Measurements from ENCODE around the gene KPNA2.
A peak's percentile ranks its signal among the peaks of the same experiment; 100 is the strongest.
"Not testable (repeated sequence)": the region's sequence is repeated elsewhere in the genome, so short reads cannot be mapped to it uniquely, and the experiment has no call there.

KPNA2 gene

GRCh38 chr17:68020791-68021190, 14.7 kb upstream of the KPNA2 start:
- DNase-seq = not testable (repeated sequence)

GRCh38 chr17:68021963-68022362, 13.6 kb upstream of the KPNA2 start:
- DNase-seq = no peak

DNA sequence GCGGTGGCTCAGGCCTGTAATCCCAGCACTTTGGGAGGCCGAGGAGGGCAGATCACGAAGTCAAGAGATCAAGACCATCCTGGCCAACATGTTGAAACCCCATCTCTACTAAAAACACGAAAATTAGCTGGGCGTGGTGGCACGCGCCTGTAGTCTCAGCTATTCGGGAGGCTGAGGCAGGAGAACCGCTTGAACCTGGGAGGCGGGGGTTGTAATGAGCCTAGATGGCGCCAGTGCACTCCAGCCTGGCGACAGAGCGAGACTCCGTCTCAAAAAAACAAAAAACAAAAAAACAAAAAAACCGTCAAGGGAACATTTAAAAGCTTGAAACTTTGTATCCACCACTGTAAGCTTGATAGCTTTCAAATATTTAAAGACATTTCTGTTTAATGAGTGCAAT, 13.0 kb upstream of the KPNA2 start:
- not testable (repeated sequence) for DNase-seq

DNA sequence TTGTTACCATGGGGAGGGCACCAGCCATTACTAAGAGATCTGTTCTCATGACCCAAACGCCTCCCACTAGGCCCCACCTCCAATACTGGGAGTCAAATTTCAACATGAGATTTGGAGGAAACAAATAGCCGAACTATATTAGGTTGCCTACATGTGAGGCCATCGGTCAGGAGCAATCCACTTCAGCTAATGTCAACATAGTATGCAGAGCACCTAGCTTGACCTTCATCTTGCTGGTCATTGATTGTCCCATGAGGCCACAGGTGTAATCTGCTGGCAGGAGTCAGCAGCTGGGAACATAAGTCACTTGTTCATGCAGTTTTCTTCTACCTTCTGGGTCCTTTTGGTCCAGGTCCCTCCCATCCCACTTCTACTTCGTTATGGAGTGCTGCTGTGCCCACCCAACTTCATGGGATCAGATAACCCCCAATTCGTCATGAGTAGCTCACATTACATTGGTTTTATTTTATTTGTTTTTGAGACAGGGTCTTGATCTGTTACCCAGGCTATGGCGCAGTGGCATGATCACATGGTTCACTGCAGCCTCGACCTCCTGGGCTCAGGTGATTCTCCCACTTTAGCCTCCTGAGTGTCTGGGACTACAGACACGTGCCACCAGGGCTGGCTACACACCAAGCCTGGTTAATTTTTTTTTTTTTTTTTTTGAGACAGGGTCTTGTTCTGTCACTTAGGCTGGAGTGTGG, 5.9 kb upstream of the KPNA2 start:
- DNase-seq = peak; percentile 27

GRCh38 chr17:68033636-68034451, 1.7 kb upstream of the KPNA2 start:
- no peak for DNase-seq

DNA sequence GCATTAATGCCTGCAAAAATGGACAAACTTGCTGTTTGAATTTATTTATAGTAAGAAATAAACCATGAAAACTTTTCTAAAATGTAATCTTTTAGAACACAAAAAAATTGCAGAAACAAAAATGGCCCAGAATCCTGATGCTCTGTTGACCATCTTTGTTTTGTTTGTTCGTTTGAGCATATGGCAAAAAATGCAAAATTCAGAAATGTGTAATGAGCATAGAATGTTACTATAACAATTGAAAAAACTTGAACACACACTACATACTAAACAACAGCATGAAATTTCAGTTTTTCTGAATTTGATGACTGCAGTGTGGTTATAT, 1.1 kb upstream of the KPNA2 start:
- no peak for DNase-seq

DNA sequence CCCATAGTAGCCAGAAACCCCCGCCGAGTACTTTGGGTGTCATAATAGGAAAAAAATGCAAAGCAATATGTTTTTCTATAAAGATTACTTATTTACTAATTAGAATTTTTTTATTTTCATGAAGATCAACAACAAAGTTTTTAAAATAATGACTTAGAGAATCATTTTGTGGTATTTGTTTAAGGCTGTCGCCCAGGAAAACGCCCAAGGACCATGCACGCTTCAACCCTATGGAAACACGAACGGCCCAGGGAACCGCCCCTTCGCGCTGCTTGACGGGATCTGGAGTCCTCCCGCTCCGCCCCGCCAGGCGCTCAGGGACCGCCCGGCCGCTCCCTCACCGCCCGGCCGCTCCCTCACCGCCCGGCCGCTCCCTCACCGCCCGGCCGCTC, 408 bp upstream of the KPNA2 start:
- DNase-seq = peak; percentile 100

DNA sequence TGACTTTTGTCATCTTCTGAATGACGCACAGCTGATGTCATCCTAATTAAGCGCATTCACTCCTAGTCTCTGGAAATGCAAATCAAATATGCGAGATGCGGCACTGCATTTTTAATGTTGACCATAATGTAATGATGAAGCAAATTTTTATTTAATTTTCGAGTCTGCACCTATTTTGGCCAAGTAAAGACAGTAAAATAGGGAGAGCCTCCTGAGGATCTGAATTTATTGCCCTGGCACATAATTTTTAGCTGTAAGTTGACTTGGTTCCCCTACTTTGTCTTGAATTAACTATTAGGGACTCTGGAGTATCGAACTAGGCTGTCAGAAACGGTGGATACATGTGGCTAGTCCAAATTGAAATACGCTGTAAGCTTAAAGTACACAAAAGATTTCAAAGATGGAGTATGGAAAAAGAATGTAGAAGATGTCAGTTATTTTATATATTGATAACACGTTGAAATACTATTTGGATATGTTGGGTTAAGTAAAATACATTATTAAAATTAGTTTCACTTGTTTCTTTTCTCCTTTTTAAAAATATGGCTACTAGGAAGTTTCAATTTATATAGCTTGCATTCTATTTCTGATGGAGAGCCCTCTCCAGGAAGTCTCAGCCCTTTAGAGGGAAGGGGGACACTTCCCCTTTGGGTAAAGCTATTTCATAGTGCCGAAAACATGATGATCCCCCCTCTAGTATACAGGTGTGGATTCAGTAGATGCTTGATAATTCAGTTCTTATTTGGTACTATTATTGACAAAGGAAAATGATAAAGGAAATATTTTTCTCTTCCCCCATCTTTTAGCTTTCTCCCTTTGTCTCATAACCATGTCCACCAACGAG, 991 bp downstream of the KPNA2 start:
- no peak for DNase-seq

DNA sequence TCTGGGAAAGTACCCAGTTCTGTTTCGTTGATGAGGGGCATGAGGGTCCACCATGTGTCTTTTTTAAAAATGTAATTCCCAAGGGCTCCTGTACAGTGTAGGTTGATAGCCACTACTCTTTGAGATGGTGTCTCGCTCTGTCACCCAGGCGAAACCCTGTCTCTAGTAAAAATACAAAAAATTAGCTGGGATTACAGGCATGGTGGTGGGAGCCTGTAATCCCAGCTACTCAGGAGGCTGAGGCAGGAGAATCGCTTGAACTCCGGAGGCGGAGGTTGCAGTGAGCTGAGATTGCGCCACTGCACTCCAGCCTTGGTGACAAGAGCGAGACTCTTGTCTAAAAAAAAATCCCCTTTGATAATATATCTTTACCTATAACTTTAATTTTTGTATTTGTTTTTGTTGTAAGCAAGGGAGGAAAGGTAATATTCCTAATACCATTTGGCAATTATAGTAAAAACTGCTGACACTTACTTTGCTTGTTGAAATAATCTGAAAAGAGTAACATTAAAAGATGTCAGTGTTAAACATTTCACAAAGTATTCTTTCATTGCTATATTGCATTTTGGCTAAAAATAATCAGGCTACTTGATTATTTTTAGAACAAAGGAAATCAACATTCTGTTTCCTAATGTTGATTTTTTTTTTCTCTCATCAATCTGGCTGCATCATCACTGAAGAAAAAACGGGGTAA, 11.8 kb downstream of the KPNA2 start:
- DNase-seq = no peak

- not testable (repeated sequence) for DNase-seq
These were observed 12.5 kb downstream of the KPNA2 start for GRCh38 chr17:68047890-68048542.

- no peak for DNase-seq
These were observed 13.5 kb downstream of the KPNA2 start for GRCh38 chr17:68048996-68049395.

GRCh38 chr17:68049812-68050437, 14.4 kb downstream of the KPNA2 start:
- DNase-seq = not testable (repeated sequence)

DNA sequence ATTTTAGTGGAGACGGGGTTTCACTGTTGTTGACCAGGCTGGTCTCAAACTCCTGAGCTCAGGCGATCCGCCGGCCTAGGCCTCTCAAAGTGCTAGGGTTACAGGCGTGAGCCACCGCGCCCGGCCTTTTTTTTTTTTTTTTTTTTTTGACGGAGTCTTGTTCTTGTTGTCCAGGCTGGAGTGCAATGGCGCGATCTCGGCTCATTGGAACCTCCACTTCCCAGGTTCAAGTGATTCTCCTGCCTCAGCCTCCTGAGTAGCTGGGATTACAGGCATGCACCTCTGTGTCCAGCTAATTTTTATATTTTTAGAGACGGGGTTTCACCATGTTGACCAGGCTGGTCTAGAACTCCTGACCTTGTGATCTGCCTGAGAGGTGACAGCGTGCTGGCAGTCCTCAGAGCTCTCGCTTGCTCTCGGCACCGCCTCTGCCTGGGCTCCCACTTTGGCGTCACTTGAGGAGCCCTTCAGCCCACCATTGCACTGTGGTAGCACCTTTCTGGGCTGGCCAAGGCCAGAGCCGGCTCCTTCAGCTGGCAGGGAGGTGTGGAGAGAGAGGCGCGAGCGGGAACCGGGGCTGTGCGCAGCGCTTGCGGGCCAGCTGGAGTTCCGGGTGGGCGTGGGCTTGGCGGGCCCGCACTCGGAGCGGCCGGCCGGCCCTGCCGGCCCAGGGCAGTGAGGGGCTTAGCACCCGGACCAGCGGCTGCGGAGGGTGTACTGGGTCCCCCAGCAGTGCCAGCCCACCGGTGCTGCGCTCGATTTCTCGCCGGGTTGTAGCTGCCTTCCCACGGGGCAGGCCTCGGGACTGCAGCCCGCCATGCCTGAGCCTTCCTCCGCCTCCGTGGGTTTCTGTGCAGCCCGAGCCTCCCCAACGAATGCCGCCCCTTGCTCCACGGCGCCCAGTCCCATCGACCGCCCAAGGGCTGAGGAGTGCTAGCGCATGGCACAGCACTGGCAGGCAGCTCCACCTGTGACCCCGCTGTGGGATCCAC, 16.1 kb downstream of the KPNA2 start:
- DNase-seq = not testable (repeated sequence)

- DNase-seq = no peak
These were observed 17.3 kb downstream of the KPNA2 start for GRCh38 chr17:68052810-68053209.

DNA sequence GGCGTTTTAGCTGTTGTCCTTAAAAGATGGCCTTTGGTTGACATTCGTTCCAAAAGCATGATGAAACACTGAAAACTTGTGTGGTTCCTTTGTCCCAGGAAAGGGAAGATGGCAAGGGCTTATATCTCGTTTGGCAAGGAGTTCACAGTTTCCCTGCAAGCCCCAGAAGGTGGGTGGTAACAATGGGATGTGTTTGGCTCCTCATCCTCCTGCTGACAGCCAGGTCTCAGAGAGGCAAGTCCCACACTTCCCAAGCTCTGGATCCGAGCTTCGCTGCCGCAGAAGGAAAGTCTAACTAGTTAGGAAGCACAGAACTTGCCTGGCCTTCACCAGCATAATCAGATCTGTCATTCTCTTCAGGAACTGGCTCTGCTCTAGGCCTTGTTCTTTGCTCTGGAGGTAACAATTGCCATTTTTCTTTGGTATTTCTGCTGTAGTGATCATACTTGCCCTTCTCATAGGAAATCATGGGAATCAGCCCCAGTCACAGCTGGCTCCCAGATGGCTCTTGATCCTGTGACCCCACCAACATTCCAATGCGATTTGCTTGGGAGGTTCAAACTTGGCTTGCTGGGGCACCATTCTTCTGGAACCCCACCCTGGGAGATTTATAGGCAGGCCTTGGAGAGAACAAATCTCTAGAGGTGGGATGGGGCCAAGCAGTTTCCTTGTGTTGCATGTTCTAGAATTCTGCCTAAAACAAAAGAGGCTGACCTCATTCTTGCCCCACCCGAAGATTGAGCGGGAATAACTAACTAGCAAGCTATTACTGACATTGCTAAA, 17.9 kb downstream of the KPNA2 start:
- no peak for DNase-seq

- no peak for DNase-seq
These were observed 18.9 kb downstream of the KPNA2 start for GRCh38 chr17:68054296-68054900.

DNA sequence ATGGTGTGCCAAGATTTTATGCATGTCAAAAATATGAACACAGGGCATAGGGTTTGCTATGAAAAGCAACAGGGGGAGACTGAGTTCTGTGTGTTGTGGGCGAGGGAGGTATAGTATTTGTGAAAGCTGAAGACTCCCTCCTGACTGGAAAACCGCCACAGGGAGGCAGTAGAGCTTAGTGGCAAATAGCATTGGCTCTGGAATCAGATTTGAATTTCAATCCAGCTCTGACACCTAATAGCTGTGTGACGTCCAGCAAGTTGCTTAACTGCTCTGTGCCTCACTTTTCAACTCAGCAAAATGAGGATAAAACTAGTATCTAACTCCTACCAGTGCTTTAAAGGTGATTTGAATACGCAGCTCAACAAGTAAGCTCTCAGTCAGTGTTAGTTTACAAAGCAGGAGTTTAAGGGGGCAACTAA, 22.0 kb downstream of the KPNA2 start:
- no peak for DNase-seq

GRCh38 chr17:68060336-68060735, 24.8 kb downstream of the KPNA2 start:
- DNase-seq = no peak
